GM18951 (cell line): ENCODE data around the gene MYO1E.

ENCODE experiments used
- POLR2A ChIP-seq: IDR thresholded peaks from 4 replicates; pipeline ENCODE4 v1.6.1; 2011; ENCODE audit warnings: mild to moderate bottlenecking; ENCODE audit not compliant: insufficient read length, insufficient read depth; ENCODE audit errors: extremely low read depth
- in situ Hi-C: fragments of 300-500 bp; cut with MboI; formaldehyde crosslinking; loops from one replicate; pipeline ENCODE4 v1.12.0; 2022; ENCODE audit warnings: low sequenced_read_pairs, mixed read lengths, inconsistent platforms; ENCODE audit not compliant: unreplicated experiment

The MYO1E gene

DNA sequence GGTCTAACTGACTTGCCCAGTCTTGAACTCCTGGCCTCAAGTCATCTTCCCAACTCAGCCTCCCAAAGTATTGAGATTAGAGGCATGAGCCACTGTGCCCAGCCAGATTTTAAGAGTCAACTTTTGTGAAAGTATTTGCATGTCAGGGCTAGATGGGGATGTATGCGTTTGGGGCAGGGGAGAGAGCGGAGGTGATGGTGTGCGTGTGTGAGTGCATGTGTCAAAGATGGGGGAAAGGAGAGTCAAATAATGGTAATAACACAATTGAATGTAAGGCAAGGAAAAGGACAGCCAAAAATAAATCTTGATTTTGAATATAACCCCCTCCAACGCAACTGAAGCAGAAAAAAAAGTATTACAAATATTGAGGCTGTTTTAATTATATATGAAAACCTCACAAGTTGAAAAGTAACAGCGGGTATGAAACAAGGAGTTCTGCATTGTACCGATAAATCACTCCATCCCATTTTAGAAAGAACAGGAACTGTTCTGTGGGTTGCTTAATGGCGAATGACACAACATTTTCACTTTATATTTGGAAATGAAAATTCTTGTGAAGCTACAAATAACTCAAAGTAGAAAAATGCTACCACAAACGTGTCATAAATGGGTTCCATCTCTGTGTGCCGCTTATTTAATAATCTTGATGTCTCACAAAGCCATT lies 195.9 kb downstream of the MYO1E start:
- in situ Hi-C loops: no loop called here
- TF ChIP-seq POLR2A: no peak

DNA sequence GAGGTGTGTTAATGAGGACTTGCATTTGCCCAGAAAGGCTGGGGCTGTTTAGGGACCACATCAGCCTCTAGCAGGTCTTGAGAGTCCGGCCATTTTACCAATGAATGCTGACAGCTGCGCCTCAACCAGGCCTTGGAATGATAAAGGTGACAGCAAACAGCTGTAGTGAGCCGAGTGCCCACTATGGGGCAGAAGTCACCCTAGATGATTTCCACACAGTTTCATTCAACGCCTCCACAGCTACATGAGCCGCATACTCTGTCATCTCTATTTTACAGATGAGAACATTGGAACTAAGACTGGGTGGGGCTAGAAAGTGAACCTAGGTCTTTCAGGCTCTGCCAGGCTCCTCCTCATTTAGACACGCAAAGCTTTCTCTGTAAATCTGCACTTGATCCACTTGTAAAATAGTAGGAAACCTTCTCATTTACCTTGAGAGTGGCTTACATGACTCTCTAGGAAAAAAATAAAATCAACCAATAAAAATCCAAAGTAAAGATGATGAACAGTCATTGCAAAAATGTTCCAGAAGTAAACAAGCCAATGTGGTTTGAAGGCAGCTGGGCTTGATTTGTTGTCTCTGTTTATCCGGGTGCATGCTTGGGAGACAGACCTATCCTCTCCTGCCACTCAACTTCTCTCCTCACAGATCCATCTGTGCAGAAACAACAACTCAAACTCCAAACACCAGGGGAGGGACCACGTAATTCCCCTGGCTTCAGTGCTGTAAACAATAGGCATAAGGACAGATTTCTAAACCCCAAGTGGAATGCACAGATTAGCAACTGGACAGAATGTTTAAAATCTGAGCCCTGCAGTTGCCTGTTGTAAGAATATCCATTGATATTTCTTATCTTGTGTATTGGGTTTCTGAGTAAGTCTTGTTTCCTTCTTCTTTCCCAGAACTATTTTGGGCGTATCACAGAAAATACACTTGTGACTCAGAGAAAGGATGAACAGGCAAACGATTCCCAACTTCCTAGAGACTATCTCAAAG lies 197.5 kb downstream of the MYO1E start:
- in situ Hi-C loops: loop anchor here (25.0 kb wide), 1 partner anchor 312 kb away; no protein-coding TSS in a partner anchor
- no peak for TF ChIP-seq POLR2A

DNA sequence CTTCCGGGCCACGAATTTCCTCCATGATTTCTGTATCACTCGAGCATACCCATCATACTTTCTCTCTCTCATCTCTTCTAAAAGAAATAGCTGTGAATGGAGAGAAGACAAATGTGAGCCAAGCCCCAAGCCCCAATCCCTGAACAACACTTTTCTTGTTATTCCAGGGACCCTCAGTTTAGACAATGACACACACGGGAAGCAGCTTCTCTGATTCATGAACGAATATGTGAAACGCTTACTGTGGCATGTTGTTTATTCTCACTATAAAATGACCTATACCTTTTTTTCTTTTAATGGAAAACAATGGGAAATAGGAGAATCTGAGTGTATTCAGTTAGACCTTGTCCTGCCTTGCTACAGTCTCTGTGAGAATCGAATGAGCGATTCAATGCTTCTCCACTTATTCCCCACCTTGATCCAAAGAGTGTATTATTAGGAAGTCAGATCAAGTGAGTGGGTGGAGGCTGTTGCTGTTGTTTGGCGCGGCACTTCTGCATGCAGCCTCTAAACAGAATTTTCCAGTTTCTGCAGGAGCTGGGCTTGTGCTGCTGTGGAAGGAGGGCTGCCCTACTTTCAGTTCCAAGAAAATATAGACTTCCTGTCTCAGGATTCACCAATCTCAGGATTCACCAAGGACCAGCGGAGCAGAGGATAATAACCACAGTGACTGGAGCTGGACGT lies 198.4 kb downstream of the MYO1E start:
- no peak for TF ChIP-seq POLR2A
- in situ Hi-C loops: loop anchor here (25.0 kb wide), 1 partner anchor 313 kb away; no protein-coding TSS in a partner anchor

DNA sequence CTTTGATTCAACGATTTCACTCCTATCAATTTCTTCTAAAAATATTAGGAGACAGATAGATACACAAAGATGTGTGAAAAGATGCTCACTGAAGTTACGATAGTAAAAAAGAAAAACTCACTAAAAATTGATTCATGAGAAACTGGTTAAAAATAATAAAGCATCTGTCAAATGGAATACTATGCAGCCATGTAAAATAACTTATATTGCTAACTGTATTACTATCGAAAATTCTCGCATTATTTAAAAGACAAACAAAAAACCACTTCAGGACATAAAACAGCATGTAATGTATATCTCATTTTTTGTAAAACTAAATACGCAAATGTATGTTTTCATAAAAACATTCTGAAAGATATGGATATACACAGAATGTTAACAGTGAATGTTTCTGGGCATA lies 199.5 kb downstream of the MYO1E start:
- in situ Hi-C loops: loop anchor here (25.0 kb wide), 1 partner anchor 314 kb away; no protein-coding TSS in a partner anchor
- TF ChIP-seq POLR2A: no peak

DNA sequence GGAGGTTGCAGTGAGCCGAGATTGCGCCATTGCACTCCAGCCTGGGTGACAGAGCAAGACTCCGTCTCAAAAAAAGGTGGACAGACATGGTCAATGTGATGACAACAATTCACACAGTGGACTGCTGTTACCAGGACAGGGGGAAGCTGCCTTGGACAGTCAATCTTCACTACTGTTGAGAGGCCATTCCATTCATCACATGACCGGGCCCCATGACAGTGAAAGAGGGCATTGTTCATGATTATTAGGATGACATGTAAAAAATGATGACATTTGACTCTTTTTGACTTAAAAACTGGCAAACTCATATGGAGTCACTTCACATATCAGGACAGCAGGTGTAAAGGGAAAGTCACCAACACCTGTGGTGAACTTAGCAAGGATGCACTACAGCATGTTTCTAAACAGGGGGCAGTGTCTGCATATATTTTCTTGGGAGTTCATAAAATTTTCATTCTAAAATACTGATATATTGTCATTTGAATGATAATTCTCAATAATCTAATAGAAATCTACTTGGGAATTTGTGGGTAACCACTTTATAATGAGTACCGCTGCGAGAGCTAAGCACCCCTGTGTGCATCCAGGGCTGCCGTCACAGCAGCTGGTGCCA lies 200.3 kb downstream of the MYO1E start:
- TF ChIP-seq POLR2A: no peak
- in situ Hi-C loops: loop anchor here (25.0 kb wide), 1 partner anchor 315 kb away; no protein-coding TSS in a partner anchor

DNA sequence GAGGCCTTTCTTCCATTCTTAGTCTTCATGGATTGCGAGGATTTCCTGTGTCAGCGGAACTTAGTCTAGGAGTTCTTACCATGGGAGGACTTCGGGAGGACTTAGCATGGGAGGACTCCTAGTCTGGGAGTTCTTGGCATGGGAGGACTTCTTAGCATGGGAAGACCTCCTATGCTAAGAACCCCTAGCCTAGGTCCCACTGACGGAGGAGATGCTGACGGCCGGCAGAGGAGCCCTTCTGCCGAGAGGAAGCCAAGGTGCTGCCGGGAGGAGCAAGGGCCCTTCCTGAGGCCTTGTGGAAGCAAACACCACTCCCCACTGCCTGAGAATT lies 201.6 kb downstream of the MYO1E start:
- no peak for TF ChIP-seq POLR2A
- in situ Hi-C loops: loop anchor here (25.0 kb wide), 1 partner anchor 316 kb away; no protein-coding TSS in a partner anchor

DNA sequence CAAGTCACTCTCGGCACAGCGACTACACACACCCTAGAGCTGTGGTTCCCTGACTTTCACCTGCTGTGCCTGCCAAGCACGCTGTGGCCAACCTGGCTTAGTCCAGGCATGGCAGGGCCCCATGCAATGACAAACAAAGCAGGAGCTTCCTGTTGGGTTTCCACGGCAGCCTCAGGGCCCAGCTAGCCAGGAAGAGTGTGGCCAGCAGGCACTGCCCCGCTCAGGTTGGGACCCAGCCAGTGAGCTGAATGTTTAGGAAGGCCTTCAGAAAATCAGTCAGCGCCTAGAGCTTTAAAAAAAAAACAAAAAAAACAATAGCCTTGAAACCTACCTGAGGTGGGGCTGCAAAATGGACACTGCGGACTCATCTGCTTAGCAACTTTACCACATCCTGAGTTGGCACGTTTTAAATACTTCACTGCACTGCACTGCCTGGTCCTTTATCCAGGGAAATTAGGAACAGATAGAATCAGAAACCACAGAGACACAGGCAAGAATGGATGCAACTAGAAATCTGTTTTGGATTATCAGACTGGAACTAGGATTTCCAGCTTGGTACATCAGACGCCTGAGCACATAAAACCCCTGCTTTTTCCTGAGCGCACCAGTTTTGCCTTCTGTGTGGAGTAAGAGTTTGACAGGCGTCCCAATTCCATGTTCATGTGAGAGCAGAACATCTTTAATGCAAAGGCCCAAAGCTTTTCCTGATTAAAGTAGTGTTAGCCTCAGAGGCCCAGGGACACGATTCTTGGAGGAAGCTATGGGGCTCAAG lies 202.2 kb downstream of the MYO1E start:
- in situ Hi-C loops: loop anchor here (25.0 kb wide), 1 partner anchor 317 kb away; no protein-coding TSS in a partner anchor
- no peak for TF ChIP-seq POLR2A

DNA sequence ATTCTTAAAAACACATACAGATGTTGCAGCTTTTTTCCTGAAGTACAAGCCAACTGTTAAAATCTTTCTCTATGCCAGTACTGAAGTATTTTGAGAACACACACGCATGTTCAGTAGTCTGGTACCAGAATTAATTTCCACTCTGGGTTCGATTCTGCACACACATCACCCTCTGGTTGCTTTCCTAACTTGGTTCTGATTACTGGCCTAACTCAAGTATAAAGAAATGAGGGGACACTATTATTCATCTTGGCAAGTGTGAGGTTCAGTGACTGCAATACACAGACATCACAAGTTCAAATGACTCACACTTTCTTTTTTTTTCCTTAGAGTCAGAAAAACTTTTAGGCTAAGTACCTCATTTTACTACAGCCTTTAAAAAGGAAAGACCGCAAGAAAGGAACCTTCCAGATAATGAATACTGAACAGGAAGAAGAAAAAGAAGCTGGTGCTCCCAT lies 203.4 kb downstream of the MYO1E start:
- in situ Hi-C loops: loop anchor here (25.0 kb wide), 1 partner anchor 318 kb away; no protein-coding TSS in a partner anchor
- TF ChIP-seq POLR2A: no peak

DNA sequence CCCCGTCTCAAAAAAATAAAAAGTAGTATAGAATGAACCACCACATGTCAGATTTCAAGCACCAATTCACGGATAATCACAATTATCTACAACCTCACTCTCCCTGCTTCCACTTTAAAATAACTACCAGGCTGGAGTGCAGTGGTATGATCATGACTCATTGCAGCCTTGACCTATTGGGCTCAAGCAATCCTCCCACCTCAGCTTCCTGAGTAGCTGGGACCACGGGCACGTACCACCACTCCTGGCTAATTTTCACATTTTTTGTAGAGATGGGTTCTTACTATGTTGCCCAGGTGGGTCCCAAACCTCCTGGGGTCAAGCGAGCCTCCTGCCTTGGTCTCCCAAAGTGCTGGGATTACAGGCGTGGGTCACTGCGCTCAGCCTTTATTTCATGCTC lies 204.1 kb downstream of the MYO1E start:
- TF ChIP-seq POLR2A: no peak
- in situ Hi-C loops: loop anchor here (25.0 kb wide), 1 partner anchor 319 kb away; no protein-coding TSS in a partner anchor

DNA sequence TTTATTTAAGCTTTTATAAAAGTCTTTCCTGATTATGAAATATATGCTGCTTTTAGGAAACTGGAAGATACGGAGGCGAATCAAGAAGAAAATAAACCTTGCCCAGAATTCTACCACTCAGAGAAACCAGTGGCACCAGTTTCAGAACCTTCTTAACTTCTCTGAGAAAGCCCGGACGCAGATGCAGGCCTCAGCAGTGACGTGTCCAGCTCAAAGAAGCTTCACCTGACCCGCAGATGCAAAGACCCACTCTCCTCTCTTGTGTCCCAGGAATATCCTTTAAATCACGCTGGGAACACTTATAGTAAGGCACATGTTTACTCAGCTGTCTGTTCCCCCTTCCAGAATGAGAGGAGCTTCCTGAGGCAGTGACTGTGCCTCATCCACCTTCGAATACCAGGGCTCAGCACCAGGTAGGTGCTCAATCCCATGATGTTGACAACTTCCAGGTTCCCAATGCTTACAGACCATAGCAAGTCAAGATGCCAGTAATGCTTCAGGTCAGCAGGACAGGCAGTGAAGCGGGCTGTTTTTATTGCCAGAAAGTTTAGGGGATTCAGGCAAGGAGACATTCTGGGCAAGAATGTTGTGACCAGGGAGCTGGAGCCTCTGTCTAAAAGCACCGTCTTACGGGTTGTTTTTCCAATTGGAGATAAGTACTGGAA lies 205.9 kb downstream of the MYO1E start:
- in situ Hi-C loops: loop anchor here (25.0 kb wide), 1 partner anchor 321 kb away; no protein-coding TSS in a partner anchor
- no peak for TF ChIP-seq POLR2A

DNA sequence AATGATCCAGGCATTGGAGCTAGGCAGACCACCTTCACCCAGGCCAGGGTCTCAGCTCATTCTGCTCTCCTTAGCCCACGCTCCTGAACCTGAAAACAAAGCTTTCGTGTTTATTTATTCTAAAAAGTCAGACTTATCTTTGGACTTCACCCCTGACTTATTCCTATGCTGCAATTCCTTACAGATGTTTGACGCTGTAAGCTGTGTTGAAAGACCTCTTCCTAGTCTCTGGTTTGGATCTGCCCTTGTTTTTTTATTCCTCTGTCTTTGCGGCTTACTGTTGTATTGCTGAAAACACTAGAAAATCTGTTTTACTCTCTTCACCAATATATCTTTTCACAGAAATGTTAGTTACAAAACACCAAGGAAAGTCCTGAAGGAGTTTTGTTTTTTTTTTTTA lies 206.5 kb downstream of the MYO1E start:
- TF ChIP-seq POLR2A: no peak
- in situ Hi-C loops: loop anchor here (25.0 kb wide), 1 partner anchor 321 kb away; no protein-coding TSS in a partner anchor
